ENCODE measurements around the gene RAB7B.

RAB7B gene

GRCh38 chr1:205972081-205972480 is 31.1 kb downstream of the RAB7B start:
- DNase-seq (ENCODE audit: low read depth) = no peak
- no peak overlapping the region for H3K4me3 ChIP-seq (ENCODE audit: control insufficient read depth, low read depth, low read length)
- TF ChIP-seq, protein P1, sequence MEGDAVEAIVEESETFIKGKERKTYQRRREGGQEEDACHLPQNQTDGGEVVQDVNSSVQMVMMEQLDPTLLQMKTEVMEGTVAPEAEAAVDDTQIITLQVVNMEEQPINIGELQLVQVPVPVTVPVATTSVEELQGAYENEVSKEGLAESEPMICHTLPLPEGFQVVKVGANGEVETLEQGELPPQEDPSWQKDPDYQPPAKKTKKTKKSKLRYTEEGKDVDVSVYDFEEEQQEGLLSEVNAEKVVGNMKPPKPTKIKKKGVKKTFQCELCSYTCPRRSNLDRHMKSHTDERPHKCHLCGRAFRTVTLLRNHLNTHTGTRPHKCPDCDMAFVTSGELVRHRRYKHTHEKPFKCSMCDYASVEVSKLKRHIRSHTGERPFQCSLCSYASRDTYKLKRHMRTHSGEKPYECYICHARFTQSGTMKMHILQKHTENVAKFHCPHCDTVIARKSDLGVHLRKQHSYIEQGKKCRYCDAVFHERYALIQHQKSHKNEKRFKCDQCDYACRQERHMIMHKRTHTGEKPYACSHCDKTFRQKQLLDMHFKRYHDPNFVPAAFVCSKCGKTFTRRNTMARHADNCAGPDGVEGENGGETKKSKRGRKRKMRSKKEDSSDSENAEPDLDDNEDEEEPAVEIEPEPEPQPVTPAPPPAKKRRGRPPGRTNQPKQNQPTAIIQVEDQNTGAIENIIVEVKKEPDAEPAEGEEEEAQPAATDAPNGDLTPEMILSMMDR (conservative IDR thresholded peaks at IDR 0.05; ENCODE audit: control insufficient read depth, insufficient read depth, low read depth, low read length) = no peak

DNA sequence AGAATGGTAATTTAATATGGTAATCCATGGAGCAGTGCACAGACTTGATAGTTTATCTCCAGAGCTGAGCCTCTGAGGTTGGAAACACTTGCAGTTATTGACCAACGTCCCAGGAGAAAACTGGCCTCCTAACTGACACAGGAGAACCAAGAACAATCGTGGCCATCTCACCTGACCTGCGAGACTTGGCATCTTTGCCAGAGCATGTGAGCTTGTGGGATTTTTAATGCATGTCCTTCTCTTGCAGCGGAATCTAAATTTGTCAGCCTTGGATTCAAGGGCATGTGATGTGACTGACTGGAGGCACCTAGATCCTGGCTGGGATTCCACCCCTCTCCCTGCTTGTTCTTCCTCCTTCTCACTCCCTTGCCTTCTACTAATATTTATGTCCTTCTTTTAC is 32.1 kb downstream of the RAB7B start:
- no peak for DNase-seq (ENCODE audit: low read depth)
- H3K4me3 ChIP-seq (ENCODE audit: control insufficient read depth, low read depth, low read length) = no peak overlapping the region
- TF ChIP-seq, protein P1 (conservative IDR thresholded peaks at IDR 0.05; ENCODE audit: control insufficient read depth, insufficient read depth, low read depth, low read length) = no peak

DNA sequence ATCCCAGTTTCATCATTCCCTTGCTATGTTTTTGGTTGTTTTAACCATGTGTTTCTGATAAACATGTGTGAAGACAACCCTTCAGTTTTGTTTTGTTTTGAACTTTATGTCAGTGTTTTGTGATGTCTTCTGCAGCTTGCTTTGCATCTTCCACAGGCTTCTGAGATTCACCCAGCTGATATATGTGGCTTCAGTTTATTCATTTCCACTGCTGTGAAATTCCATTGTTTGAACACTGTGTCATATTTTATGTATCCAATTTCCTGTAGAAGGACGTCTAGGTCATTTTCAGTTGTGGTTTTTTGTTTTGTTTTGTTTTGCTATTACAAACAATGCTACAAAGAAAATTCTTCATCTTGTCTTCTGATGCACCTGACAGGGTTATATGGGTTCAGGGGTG is 32.7 kb downstream of the RAB7B start:
- no peak overlapping the region for H3K4me3 ChIP-seq (ENCODE audit: control insufficient read depth, low read depth, low read length)
- TF ChIP-seq, protein P1 (conservative IDR thresholded peaks at IDR 0.05; ENCODE audit: control insufficient read depth, insufficient read depth, low read depth, low read length) = no peak
- peak; percentile 42 for DNase-seq (ENCODE audit: low read depth)

GRCh38 chr1:205969229-205969628 is 34.0 kb downstream of the RAB7B start:
- DNase-seq (ENCODE audit: low read depth) = no peak
- TF ChIP-seq, protein P1 (conservative IDR thresholded peaks at IDR 0.05; ENCODE audit: control insufficient read depth, insufficient read depth, low read depth, low read length) = no peak

DNA sequence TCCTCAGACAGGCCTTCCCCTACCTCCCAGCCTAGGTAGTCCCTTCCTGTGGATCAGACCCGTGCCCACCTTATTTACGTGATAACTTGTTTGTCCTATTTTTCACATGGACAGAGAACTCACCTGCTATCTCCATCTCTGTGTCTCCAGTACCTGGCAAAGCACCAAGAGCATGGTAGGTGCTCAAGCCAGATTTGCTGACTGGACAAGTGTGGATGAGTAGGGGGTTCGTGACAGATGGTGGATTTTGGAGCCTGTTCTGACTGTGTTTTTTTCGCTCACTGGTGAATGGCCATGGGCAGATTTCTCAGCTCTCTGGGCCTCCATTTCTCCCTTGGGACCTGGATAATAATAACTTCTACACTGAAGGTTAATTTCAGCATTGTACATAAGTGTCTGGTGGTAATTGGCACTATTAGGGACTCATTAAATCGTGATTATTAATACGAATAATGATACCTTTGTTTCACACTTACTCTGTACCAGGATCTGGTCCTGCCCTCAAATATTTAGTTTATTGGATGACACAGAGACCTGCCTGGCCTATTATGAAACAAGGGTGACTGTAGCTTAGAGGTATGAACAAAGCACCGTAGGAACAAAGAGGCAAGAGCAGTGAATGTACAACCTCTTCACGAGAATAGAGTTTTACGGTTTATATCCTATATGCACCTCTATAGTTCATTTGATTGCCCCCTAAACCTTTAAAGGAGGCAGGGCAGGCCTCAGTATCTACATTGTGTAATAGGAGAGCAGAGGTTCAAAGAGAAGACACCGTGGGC is 35.5 kb downstream of the RAB7B start:
- peak; percentile 31 for DNase-seq (ENCODE audit: low read depth)
- H3K4me3 ChIP-seq (ENCODE audit: control insufficient read depth, low read depth, low read length) = no peak overlapping the region

More at GRCh38 chr1:205969229-205969628, 34.0 kb downstream of the RAB7B start:
- no peak overlapping the region for H3K4me3 ChIP-seq (ENCODE audit: control insufficient read depth, low read depth, low read length)

DNA sequence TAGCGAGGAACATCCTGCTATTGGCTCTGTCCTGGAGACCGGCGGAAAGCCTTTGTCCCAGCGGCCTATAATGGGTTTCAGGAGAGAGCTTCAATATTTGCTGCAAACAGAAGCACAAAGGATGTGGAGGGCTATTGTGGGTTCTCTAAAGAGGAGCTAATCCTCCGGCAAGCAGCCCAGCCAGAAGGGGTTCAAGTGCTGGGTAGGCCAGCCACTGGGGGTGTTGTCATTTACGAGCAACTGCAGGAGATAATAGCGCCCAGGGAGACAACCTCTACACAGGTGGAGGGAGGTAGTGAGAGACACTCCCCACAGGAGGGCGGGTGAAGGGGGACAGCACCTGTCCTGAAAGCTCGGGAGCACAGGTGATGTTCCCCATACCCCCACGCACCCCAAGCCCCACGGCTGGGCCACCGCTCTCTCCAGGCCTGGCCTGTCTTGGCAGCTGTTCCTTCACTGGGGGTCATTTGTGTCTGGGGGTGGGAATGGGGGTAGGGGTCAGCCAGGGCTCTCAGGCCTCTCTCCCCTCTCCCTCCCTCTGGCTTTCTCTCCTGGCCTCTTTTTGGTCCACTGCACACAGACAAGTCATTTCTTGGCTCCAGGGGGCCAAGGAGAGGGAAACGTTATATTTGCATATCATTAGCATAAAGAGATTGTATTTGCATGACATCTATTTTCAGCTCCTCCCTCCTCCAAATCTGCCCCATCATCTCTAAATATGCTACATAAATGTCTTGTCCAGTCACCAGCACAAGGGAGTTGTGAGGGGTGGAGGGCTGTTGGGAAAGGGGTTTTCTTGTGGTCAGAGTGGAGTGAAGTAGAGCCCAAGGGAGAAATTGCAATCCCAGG is 37.9 kb downstream of the RAB7B start:
- no peak for DNase-seq (ENCODE audit: low read depth)
- H3K4me3 ChIP-seq (ENCODE audit: control insufficient read depth, low read depth, low read length) = no peak overlapping the region
- TF ChIP-seq, protein P1 (conservative IDR thresholded peaks at IDR 0.05; ENCODE audit: control insufficient read depth, insufficient read depth, low read depth, low read length) = no peak

More for the DNA sequence above, 35.5 kb downstream of the RAB7B start:
- TF ChIP-seq, protein P1 (conservative IDR thresholded peaks at IDR 0.05; ENCODE audit: control insufficient read depth, insufficient read depth, low read depth, low read length) = no peak

Data from fibroblast of mammary gland (primary cell).